Measurements from ENCODE around the gene TPSG1. TPM values are rescaled to one million over a fixed set of nuclear protein-coding genes. Genes with fewer than 3 reads are reported as not detected.
"Not testable (repeated sequence)": the region's sequence is repeated elsewhere in the genome, so short reads cannot be mapped to it uniquely, and the experiment has no call there.

The TPSG1 gene
- total RNA-seq, 1 donor from 2014 or later, result 2.3 TPM

DNA sequence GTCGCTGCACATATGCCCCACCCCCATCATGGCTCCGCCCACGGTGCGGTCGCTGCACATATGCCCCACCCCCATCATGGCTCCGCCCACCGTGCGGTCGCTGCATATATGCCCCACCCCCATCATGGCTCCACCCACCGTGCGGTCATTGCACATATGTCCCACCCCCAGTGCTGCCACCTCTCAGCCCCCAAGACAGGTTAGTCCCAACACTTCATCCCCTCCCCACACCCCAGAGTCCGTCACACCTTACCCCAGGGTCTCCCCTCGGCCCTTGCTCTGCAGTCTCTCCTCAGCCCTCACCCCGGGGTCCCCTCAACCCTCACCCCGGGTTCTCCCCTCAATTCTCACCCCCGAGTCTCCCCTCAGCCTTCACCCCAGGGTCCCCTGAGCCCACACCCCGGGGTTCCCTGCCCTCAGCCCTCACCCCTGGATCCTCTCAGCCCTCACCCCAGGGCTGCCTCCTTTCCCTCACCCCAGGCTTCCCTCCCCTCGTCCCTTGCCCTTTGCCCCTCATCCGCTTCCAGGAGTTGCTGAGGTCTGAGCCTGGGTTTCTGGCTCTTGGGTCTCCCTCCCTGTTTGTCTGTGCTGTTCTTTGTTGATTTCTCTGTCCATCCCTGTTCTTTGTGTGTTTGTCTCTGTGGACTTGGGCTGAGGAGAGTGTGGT, 25.6 kb downstream of the TPSG1 start:
- no peaks in the 10 kb centered on the region for H3K9me3 ChIP-seq
- no peaks in the 10 kb centered on the region for H3K27me3 ChIP-seq
- no peak overlapping the region for H3K27ac ChIP-seq
- ATAC-seq (no peak), DNase-seq (no peak)
- no peak overlapping the region for H3K4me3 ChIP-seq
- intact Hi-C loops (cut with DNase I), result no loop called here
- TF ChIP-seq, protein P1, sequence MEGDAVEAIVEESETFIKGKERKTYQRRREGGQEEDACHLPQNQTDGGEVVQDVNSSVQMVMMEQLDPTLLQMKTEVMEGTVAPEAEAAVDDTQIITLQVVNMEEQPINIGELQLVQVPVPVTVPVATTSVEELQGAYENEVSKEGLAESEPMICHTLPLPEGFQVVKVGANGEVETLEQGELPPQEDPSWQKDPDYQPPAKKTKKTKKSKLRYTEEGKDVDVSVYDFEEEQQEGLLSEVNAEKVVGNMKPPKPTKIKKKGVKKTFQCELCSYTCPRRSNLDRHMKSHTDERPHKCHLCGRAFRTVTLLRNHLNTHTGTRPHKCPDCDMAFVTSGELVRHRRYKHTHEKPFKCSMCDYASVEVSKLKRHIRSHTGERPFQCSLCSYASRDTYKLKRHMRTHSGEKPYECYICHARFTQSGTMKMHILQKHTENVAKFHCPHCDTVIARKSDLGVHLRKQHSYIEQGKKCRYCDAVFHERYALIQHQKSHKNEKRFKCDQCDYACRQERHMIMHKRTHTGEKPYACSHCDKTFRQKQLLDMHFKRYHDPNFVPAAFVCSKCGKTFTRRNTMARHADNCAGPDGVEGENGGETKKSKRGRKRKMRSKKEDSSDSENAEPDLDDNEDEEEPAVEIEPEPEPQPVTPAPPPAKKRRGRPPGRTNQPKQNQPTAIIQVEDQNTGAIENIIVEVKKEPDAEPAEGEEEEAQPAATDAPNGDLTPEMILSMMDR (IDR thresholded peaks at IDR 0.05), result no peak
- no peaks in the 10 kb centered on the region for H3K36me3 ChIP-seq
- H3K4me1 ChIP-seq, result no peaks in the 10 kb centered on the region

DNA sequence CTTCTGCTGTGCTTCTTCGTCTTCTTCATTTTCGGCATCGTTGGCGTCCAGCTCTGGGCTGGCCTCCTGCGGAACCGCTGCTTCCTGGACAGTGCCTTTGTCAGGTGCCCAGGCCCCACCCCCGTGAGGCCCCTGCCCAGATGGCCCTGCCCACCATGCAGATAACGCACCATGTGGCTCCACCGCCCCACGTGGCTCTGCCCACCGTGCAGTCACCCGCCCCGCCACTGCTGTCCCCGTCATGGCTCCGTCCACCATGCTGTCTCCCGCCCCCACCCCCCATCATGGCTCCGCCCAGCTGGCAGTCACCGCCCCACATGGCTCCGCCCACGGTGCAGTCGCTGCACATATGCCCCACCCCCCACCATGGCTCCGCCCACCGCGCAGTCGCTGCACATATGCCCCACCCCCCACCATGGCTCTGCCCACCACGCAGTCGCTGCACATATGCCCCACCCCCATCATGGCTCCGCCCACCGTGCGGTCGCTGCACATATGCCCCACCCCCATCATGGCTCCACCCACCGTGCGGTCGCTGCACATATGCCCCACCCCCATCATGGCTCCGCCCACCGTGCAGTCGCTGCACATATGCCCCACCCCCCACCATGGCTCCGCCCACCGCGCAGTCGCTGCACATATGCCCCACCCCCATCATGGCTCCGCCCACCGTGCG, 26.3 kb downstream of the TPSG1 start:
- DNase-seq; H3K36me3 ChIP-seq; ATAC-seq; intact Hi-C loops (cut with DNase I); H3K27me3 ChIP-seq; H3K9me3 ChIP-seq; H3K4me1 ChIP-seq; H3K27ac ChIP-seq; H3K4me3 ChIP-seq: not testable (repeated sequence)

DNA sequence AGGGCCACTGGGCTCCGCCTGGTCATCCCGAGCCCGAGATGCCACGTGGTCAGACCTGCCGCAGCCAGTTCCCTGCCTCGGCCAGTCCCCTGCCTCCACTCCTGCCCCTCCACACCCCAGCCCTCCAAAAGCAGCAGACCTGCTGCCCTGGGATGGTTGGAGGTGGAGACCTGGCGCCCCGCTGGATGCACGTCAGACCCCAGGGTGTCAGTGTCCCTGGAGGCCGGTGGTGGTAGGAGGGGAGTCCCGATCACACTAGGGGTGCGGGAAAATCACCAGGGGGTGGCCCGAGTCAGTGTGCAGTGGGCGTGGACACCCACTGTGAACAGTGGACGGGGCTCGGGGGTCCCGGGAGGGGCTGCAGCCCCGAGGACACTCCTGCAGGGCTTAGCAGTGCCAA, 26.9 kb downstream of the TPSG1 start:
- intact Hi-C loops (cut with DNase I), result no loop called here

GRCh38 chr16:1197237-1197866, 27.7 kb downstream of the TPSG1 start:
- Histone ChIP-seq H3K27me3 (no peaks in the 10 kb centered on the region), H3K27ac (no peak overlapping the region), H3K4me1 (no peaks in the 10 kb centered on the region), H3K9me3 (no peaks in the 10 kb centered on the region), H3K4me3 (no peak overlapping the region), H3K36me3 (no peaks in the 10 kb centered on the region)
- intact Hi-C loops (cut with DNase I), result no loop called here
- ATAC-seq (no peak), DNase-seq (no peak)
- TF ChIP-seq, protein P1 (IDR thresholded peaks at IDR 0.05), result no peak

More for the DNA sequence above, 26.9 kb downstream of the TPSG1 start:
- no peak for DNase-seq
- H3K27ac ChIP-seq, result no peak overlapping the region
- no peaks in the 10 kb centered on the region for H3K4me1 ChIP-seq
- H3K36me3 ChIP-seq, result no peaks in the 10 kb centered on the region
- no peaks in the 10 kb centered on the region for H3K9me3 ChIP-seq
- no peak overlapping the region for H3K4me3 ChIP-seq
- TF ChIP-seq, protein P1 (IDR thresholded peaks at IDR 0.05), result no peak
- ATAC-seq, result no peak
- H3K27me3 ChIP-seq, result no peaks in the 10 kb centered on the region

GRCh38 chr16:1196494-1196893, 28.6 kb downstream of the TPSG1 start:
- Histone ChIP-seq H3K4me3 (no peak overlapping the region), H3K9me3 (no peaks in the 10 kb centered on the region), H3K27ac (no peak overlapping the region), H3K4me1 (no peaks in the 10 kb centered on the region), H3K36me3 (no peaks in the 10 kb centered on the region), H3K27me3 (no peaks in the 10 kb centered on the region)
- intact Hi-C loops (cut with DNase I), result no loop called here
- DNase-seq (no peak), ATAC-seq (no peak)
- TF ChIP-seq, protein P1 (IDR thresholded peaks at IDR 0.05), result no peak

DNA sequence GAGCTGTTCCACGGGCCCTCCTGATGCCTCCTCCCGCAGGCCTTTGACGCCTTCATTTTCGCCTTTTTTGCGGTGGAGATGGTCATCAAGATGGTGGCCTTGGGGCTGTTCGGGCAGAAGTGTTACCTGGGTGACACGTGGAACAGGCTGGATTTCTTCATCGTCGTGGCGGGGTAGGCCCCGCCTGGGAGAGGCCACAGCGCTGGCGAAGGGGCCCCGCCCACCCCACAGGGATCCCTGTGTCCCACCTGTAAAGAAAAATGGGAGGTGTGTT, 29.7 kb downstream of the TPSG1 start:
- H3K36me3 ChIP-seq, result no peaks in the 10 kb centered on the region
- H3K27me3 ChIP-seq, result no peaks in the 10 kb centered on the region
- TF ChIP-seq, protein P1 (IDR thresholded peaks at IDR 0.05), result no peak
- DNase-seq, result no peak
- ATAC-seq, result no peak
- intact Hi-C loops (cut with DNase I), result no loop called here
- H3K4me3 ChIP-seq, result no peak overlapping the region
- H3K27ac ChIP-seq, result no peak overlapping the region
- H3K9me3 ChIP-seq, result no peaks in the 10 kb centered on the region
- H3K4me1 ChIP-seq, result no peaks in the 10 kb centered on the region

All from upper lobe of right lung (tissue), 1 donor.